ENCODE results near the gene GIGYF1.
A peak's percentile ranks its signal among the peaks of the same experiment; 100 is the strongest.
"Not testable (repeated sequence)": the region's sequence is repeated elsewhere in the genome, so short reads cannot be mapped to it uniquely, and the experiment has no call there.

The GIGYF1 gene

DNA sequence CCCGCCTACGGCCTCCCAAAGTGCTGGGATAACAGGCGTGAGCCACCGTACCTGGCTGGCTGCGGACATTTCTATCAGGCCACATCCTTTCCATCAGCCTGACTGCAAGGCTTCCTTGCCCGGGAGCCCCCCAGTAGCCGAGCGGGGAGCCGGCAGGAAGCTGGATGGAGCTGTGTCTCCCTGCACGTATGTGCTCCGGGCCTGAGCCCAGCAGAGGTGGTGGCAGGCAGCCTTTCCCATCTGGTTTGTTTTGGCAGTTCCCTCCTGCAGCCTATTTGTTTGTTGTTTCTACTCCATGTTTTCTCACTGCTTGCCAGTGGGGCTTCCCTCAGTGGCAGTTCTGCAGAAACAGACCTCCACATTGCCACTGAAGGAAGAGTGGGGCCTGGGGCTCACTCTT lies 17.3 kb upstream of the GIGYF1 start:
- no peak for DNase-seq (ENCODE audit: low read depth in 4 of 4, low spot score in 1 of 4)

DNA sequence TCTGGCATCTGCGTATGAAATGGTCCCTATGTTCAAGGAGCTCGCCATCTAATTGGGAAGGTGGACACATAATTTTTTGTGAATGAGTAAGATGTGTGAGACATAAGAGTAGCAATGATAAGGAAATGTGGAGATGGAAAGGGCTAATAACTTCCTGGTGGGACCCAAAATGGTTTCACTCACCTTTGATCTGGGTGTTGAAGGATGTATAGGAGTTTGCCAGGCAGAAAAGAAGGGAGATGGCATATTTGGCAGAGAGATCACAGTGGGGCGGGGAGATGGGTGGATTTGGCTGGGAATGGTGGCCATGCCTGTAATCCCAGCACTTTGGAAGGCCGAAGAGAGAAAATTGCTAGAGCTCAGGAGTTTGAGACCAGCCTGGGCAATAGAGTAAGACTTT lies 16.4 kb upstream of the GIGYF1 start:
- DNase-seq (ENCODE audit: low read depth in 4 of 4, low spot score in 1 of 4): no peak

DNA sequence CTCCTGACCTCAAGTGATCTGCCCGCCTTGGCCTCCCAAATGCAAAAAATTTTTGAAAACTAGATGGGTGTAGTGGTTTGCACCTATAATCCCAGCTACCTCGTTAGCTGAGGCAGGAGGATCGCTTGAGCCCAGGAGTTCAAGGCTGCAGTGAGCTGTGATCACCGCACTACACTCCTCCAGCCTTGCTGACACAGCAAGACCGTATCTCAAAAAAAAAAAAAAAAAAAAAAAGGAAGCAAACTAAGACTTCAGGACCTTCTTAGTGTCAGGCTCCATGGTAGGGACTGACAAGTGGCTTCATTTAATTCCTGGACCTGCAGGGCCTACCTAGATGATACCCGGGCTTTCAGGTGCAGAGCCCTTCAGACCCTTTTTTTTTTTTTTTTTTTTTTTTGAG lies 14.3 kb upstream of the GIGYF1 start:
- DNase-seq (ENCODE audit: low read depth in 4 of 4, low spot score in 1 of 4): no peak

DNA sequence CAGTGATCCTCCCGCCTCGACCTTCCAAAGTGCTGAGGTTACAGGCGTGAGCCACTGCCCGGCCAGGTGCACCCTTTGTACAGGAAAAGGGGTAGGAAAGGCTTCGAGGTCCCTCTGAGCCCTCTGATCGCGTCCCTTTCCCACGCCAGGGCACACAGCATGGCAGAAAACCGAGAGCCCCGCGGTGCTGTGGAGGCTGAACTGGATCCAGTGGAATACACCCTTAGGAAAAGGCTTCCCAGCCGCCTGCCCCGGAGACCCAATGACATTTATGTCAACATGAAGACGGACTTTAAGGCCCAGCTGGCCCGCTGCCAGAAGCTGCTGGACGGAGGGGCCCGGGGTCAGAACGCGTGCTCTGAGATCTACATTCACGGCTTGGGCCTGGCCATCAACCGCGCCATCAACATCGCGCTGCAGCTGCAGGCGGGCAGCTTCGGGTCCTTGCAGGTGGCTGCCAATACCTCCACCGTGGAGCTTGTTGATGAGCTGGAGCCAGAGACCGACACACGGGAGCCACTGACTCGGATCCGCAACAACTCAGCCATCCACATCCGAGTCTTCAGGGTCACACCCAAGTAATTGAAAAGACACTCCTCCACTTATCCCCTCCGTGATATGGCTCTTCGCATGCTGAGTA lies 12.7 kb upstream of the GIGYF1 start:
- no peak for DNase-seq (ENCODE audit: low read depth in 4 of 4, low spot score in 1 of 4)

DNA sequence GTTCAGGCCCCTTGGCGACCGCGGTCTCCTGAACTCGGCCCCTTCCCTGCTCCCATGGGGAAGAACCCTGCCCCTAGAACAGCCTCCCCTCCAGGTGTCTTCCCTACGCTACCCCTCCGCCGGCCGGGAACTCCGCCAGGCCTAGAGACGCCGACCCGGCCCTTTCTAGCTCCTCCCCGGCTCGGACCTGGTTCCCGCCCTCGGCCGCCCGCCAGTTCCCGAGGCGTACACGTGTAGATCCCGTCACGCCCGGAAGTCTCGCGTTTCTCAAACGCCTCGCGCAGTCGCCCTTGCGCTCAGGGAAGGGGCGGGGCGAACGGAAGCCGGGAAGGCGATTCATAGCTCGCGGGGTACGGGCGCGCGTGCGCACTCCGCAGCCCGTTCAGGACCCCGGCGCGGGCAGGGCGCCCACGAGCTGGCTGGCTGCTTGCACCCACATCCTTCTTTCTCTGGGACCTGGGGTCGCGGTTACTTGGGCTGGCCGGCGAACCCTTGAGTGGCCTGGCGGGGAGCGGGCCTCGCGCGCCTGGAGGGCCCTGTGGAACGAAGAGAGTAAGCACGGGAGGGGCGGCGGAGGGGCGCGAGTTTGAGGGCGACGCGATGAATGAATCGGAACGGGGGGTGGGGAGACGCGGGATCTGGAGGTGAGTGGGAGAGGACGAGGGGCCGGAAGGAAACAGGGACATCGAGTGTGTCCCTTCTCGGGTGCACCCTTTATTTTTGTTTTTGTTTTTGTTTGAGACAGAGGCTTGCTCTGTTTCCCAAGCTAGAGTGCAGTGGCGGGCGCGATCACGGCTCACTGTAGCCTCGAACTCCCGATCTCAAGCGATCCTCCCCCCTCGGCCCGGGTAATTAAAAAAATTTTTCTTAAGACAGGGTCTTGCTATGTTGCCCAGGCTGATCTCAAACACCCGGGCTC lies 12.0 kb upstream of the GIGYF1 start, which contains the start of gene POP7:
TSS of gene POP7 (plus strand) at position 369 of the 919 bp plus-strand sequence. CDS start 710 bp downstream, outside the sequence.
- DNase-seq (ENCODE audit: low read depth in 4 of 4, low spot score in 1 of 4): peak; percentile 98 to 99 (median 99)

DNA sequence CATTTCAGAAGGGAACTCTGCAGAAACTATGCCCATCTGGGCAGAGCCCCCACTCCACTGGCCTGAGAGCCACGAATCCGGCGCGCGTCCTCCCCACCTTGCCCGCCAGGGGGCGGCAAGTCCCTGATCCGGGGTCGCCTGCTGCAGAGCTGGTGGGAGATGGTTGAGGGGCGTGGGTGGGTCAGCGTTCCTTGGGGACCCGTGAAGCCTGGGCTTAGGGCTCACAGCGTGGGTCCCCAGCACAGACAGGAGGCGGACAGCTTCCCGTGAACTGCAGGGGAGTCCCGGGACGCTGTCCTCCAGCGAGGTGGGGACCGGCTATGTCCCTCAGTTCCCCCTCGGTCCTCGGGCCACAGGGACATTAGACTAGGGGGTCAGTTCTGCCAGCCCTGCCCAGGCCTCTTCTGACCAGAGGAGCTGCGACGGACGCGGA lies 11.3 kb upstream of the GIGYF1 start:
- peak; percentile 65 to 80 (median 71) for DNase-seq (ENCODE audit: low read depth in 4 of 4, low spot score in 1 of 4)

DNA sequence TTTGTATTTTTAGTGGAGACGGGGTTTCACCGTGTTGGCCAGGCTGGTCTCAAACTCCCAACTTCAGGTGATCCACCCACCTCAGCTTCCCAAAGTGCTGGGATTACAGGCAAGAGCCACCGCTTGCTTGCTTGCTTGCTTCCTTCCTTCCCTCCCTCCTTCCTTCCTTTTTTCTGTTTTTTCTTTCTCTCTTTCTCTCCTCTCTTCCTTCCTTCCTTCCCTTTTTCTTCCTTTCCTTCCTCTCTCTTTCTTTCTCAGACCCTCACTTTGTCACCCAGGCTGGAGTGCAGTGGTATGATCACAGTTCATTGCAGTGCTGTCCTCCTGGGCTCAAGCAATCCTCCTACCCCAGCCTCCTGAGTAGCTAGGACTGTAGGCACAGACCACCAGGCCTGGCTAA lies 7.0 kb upstream of the GIGYF1 start:
- not testable (repeated sequence) for DNase-seq (ENCODE audit: low read depth in 4 of 4, low spot score in 1 of 4)

DNA sequence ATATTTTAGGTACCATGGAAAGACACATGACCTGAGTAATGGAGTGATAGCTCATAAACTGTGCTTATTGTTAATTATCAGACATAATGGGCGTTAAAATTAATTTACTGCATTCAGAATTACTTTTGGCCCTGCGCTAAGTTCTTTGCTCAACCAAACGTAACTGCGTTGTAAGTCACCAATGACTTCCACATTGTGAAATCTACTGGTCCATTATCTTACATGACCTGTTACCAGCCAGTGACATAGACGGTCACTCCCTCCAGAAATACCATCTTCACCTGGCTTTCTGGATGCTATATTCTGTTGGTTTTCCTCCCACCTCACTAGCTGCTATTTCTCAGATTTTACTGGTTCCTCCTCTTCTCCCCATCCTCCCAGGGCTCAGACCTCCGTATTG lies 5.0 kb upstream of the GIGYF1 start:
- DNase-seq (ENCODE audit: low read depth in 4 of 4, low spot score in 1 of 4): no peak

DNA sequence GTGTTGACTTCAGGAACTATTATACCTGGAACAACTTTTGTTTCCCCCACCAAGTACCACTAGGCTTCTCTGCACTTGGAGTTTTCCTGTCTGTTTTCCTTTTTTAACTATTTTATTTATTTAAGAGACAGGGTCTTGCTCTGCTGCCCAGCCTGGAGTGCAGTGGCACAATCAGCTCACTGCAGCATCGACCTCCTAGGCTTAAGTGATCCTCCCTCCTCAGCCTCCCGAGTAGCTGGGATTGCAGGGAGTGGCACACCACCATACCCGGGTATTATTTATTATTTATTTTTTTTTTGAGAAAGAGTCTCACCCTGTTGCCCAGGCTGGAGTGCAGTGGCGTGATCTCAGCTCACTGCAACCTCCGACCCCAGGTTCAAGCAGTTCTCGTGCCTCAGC lies 2.1 kb upstream of the GIGYF1 start:
- DNase-seq (ENCODE audit: low read depth in 4 of 4, low spot score in 1 of 4): no peak

DNA sequence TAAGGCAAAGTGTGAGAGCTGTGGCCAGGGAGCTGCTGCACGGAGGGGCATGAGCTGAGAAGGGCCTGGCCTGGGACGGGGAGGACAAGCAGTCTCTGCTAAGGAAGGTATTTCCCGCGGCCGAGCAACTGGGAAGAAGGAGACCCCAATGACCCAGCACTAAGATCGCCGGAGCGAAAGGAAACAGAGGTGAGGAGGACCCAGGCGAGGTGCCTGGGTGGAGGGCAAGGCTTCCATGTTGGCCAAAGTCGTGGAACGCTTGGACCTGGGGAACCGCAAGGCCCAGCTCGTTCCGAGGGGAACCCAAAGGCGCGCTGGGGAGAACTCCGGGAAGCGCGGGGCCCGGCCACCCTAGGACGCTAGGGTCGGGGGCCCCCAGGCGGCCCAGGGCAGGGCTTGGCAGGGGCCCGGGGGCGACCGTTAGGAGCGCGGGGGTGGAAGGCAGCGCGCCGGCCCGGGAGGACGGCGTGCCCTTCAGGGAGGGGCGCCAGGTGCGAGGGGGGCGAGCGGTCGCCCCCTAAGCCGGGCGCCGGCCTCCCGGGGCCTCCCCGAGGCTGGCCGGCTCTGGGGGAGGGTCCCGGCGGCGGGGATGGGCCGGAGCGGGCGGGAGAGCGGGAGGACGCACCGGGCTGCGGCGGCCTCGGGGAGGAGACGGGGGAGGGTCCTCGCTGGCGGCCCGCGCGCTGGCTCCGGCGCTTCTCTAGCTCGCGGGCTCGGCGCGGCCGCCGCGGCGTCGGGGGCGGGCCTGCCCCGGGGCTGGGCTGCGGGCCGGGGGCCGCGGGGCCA lies 545 bp downstream of the GIGYF1 start:
- no peak for DNase-seq (ENCODE audit: low read depth in 4 of 4, low spot score in 1 of 4)

DNA sequence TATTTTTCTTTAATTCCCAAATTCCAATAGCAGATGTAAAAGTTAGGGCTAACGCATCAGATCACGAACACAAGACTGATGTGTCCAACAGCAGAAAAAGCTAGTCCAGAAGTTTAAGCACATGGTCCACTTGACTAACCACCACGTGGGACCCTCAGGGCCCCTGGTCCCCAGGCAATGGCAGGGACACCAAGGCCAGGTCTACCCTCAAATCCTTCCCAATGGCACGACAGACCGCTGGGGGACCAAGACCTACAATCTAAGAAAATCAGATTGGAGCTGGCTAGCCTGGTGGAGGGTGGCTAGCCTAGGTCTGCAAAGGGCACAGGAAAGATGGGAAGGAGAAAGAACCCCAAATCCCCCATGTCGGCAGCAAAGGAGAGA lies 1.5 kb downstream of the GIGYF1 start:
- no peak for DNase-seq (ENCODE audit: low read depth in 4 of 4, low spot score in 1 of 4)

DNA sequence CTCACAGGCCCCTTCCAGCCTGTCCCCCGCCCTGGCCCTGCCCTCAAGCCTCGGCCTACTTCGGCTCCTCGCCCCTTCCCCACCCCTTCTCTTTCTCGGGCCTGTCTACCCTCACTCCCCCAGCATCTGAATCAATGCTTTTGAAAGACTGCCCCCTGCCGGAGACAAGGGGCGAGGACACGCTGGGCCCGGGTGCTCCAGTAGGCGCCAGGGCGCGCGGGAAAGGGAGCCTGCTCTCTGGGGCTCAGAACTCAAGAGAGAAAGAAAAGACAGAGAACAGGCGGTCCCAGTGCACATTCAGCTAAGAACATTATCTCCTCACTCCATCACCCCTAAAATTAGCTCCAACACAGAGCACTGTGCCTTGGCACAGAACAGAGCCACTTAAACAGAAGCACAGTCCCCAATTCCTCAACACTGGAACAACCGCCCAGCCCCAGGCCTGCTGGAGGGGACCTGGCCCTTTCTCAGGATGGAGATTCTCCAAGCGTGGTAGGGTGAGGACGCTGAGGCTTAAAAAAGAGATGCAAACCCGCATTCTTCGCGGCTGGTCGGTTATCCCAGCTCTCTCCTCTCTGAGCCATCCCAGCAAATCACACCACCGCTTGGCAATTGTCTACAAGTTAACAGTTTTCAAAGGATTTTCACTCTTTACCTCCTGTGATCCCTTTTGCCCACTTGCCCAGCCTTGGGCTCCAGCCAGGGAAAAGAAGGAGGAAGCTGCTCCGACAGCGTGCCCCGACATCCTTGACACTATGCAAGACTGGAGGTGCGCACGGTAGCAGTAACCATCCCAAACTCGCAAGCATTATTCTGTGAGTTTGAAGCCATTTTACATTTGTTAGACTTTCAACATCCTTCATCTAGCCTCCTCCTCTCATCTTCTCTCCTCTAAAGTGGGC lies 2.1 kb downstream of the GIGYF1 start:
- peak; percentile 70 to 77 (median 74) for DNase-seq (ENCODE audit: low read depth in 4 of 4, low spot score in 1 of 4)

DNA sequence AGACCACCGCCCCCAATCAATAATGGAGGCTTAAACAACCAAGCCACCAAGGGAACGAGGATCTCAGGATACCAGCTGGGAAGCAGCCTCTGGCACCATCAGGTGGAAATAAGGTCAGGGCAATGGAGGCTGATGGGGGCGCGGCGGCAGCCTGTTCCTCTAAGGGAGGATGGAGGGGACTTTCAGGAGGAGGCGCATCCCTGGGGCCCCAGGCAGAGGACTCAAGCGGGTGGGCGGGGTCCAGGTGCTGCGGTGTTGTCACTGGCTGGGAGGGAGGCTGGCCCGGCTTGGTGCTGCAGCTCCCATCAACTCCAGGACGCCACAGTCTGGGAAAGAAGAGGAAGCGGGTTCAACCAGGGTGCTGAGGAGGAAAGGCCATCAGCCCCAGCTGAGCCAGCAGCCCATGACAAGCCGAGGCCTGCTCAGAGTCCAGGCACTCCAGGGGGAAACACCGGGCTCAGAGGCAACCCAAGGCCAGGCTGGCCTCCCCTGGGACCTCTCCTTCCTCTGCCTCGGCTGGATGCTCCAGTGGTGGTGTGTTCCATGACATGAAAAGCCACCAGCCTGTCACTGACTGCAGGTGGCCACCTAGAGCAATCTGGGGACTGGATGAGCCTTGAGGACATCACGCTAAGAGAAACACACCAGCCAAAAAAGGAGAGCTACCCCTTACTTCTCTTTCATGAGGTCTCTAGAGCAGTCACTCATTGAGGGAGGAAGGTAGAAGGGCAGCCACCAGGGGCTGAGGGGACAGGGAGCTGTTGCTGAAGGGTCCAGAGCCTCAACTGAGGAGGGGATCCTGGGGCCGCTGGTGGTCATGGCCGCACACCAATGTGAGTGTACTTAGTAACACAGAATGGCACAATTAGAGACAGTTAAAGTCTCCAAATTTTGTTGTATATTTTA lies 4.6 kb downstream of the GIGYF1 start:
- DNase-seq (ENCODE audit: low read depth in 4 of 4, low spot score in 1 of 4): no peak

DNA sequence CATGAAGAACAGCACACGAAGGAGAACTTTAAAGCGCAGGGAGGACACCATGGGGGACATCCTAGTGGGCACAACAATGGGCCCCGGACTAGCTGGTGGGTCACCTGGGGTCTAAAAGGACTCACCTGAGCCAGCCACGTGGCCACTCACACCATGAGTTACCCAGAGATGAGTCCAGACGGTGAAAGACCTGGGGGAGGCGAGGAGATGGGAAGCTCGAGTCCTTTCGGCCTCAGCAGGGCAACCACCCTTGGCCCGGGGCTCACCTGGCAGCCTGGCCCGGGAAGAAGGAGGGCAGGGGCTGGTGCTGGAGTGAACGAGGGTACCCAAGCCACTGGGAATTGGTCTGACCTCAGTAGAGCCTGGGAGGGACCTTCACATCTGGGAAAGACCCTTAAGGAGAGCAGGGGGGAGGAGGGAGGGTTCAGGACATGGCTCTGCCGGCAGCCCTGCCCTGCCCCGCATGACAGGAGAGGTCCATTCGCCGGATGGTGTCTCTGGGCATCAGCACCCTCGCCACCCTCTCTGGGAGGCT lies 5.7 kb downstream of the GIGYF1 start:
- no peak for DNase-seq (ENCODE audit: low read depth in 4 of 4, low spot score in 1 of 4)

DNA sequence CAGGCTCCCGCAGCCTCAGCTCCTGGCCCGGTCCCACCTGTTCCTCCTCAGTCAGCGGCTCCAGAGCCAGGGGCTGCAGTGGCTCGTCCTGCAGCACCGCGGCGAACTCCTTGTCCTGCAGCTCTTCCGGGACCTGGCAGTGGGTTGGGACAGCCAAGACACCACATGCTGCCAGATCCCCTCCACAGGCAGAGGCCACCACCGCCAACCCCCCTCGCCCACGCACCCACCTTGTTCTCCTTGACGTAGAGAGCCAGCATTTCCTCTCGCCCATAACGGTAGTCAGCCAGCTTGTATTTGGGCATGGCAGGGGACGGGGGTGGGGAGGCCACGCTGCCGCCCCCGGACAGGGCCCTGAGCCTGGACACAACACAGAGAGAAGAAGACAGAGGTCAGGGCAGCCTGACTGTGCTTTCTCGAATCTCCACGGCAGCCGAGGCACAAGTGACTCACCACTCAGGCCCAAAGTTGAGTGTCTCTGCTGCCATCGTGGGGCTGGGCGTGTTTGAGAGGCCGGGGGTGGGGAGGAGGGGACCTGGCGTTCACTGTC lies 6.2 kb downstream of the GIGYF1 start:
- DNase-seq (ENCODE audit: low read depth in 4 of 4, low spot score in 1 of 4): no peak

DNA sequence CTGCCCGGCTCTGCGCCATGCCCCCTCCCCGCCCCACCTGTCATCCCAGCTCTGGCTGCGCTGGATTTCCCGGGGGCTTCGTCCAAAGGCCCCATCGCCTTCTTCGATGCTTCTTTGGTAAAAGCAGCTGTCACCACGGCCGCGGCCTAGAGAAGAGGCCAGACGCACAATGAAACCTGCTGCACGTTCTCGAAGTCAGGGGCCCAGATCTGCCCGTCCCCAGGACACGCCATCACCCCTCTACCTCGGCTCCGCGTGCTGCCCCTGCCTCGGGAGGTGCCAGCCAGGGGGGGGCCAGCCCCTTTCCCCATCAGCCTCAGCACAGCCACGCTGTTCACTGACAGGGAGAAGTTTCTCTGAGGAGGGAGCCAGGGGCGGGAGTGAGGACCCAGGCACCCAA lies 6.8 kb downstream of the GIGYF1 start:
- no peak for DNase-seq (ENCODE audit: low read depth in 4 of 4, low spot score in 1 of 4)

DNA sequence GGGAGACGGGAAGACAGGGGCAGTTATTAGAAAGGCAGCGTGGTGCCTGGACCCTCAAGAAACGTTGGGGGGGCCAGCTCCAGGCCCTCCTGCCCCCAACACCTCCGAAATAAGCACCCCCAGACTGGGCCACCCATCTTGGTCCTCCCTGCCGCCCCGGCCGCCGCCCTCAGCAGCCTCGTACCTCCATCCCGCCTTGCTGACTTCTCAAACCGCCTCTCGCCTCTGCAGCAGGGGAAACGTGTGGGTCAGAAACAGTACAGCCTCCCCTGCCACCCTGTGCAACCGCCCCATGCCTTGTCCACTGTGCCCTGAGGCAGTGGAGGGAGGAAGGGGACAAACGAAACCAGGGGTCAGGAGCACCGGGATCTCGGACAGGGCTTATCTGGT lies 7.2 kb downstream of the GIGYF1 start:
- no peak for DNase-seq (ENCODE audit: low read depth in 4 of 4, low spot score in 1 of 4)

DNA sequence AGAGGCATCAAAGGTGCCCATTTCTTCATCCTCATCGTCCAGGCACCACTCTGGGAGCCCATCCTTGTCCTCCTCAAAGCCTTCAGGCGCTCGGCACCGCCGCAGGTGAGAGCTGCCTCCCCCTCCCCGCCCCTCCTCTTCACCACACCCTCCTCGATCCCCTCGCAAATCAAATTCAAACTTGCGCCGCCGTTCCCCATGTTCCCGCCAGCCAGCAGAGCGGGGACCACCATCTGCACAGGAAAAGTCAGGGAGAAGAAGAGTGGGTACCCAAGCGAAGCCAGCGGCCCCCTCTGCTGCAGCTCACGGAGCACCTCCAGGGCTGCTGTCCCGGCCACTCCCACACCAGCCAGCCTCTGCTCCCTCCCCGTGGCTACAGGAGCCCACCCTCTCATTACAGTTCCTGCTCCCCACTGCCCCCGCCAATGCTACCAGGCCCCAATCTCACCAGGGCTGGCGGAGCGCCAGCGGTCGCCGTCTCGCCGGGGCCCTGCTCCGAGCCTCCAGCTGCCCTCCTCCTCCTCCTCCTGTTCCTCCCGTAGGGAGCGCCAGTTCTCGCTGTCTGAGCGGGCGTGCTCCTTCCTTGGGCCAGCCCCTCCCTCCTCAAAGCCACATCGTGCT lies 7.7 kb downstream of the GIGYF1 start:
- no peak for DNase-seq (ENCODE audit: low read depth in 4 of 4, low spot score in 1 of 4)
